Hepatocyte (in vitro differentiated cells): ENCODE results near the gene RAB4A. TPM values are rescaled to one million over a fixed set of nuclear protein-coding genes. Genes with fewer than 3 reads are reported as not detected.
"Not testable (repeated sequence)": the region's sequence is repeated elsewhere in the genome, so short reads cannot be mapped to it uniquely, and the experiment has no call there.

ENCODE experiments used
- DNase-seq: peaks from one replicate; pipeline ENCODE4 v3.0.0-alpha.2; 2016; ENCODE audit warnings: low spot score
- H2AFZ ChIP-seq: fragments of 200-600 bp; sonication (generic); 2 replicates; pipeline ENCODE4 v1.6.0; 2016; ENCODE audit warnings: antibody characterized with exemption, mild to moderate bottlenecking
- H3K27ac ChIP-seq: fragments of 200-600 bp; sonication (generic); 2 replicates; pipeline ENCODE4 v1.5.1; 2016; ENCODE audit warnings: mild to moderate bottlenecking
- H3K27me3 ChIP-seq: fragments of 200-600 bp; sonication (generic); 2 replicates; pipeline ENCODE4 v1.6.1; 2016
- H3K36me3 ChIP-seq: fragments of 200-600 bp; sonication (generic); replicated peaks from 2 replicates; pipeline ENCODE4 v1.5.1; 2016; ENCODE audit warnings: low read depth; ENCODE audit not compliant: insufficient read depth
- H3K4me1 ChIP-seq: fragments of 200-600 bp; sonication (generic); 2 replicates; pipeline ENCODE4 v1.5.1; 2016; ENCODE audit warnings: mild to moderate bottlenecking, moderate library complexity; ENCODE audit not compliant: insufficient read depth
- H3K4me2 ChIP-seq: fragments of 200-600 bp; sonication (generic); 2 replicates; pipeline ENCODE4 v1.6.0; 2016
- H3K4me3 ChIP-seq: fragments of 200-600 bp; sonication (generic); 2 replicates; pipeline ENCODE4 v1.5.1; 2016; ENCODE audit warnings: mild to moderate bottlenecking
- H3K79me2 ChIP-seq: fragments of 200-600 bp; sonication (generic); 2 replicates; pipeline ENCODE4 v1.6.0; 2017; ENCODE audit warnings: mild to moderate bottlenecking
- H3K9me2 ChIP-seq: fragments of 200-600 bp; sonication (generic); replicated peaks from 2 replicates; pipeline ENCODE4 v1.6.0; 2017; ENCODE audit warnings: mild to moderate bottlenecking; ENCODE audit not compliant: insufficient read depth
- H3K9me3 ChIP-seq: fragments of 200-600 bp; sonication (generic); 2 replicates; pipeline ENCODE4 v1.5.1; 2016; ENCODE audit warnings: low read depth, mild to moderate bottlenecking
- H4K20me1 ChIP-seq: fragments of 200-600 bp; sonication (generic); 2 replicates; pipeline ENCODE4 v1.6.0; 2016; ENCODE audit warnings: mild to moderate bottlenecking; ENCODE audit not compliant: insufficient read depth, poor library complexity, severe bottlenecking
- CTCF ChIP-seq: fragments of 200-600 bp; sonication (generic); IDR thresholded peaks from 2 replicates; pipeline ENCODE4 v1.5.1; 2016; ENCODE audit warnings: antibody characterized with exemption, mild to moderate bottlenecking; ENCODE audit not compliant: poor library complexity
- EZH2 ChIP-seq: fragments of 200-600 bp; sonication (generic); IDR thresholded peaks from 2 replicates; pipeline ENCODE4 v1.6.1; 2016; ENCODE audit warnings: antibody characterized with exemption, mild to moderate bottlenecking, borderline replicate concordance
- EZH2phosphoT487 ChIP-seq: fragments of 200-600 bp; sonication (generic); IDR thresholded peaks from one replicate; pipeline ENCODE4 v1.6.1; 2018; ENCODE audit warnings: antibody characterized with exemption, mild to moderate bottlenecking, low read depth, moderate library complexity; ENCODE audit not compliant: unreplicated experiment, severe bottlenecking
- WGBS: methylation state at CpG from one replicate; pipeline ENCODE4 v1.1.6; 2016; ENCODE audit warnings: low lambda C conversion rate; ENCODE audit errors: missing lambda C conversion rate; 5-methylcytosine and 5-hydroxymethylcytosine counted together
- polyA plus RNA-seq: library from polyadenylated mRNA; unstranded; fragments of >200 nt; fragmentation: Nextera tagmentation; extraction: Ambion mirVana; gene quantifications from 2 replicates; pipeline ENCODE4 v1.2.1, GENCODE V29; 2016
- total RNA-seq: library from RNA; depleted of rRNA; stranded (reverse); fragments of >200 nt; gene quantifications from 2 replicates; pipeline ENCODE4 v1.2.3, GENCODE V29; 2014

Gene RAB4A
- total and polyA plus RNA-seq, 2 experiments from 2014 or later: 47.7 to 54.3 TPM

- Histone ChIP-seq H2AFZ (no peak overlapping the region), H3K79me2 (no peaks in the 10 kb centered on the region), H4K20me1 (no peaks in the 10 kb centered on the region), H3K27me3 (no peaks in the 10 kb centered on the region), H3K4me1 (no peaks in the 10 kb centered on the region), H3K9me3 (no peaks in the 10 kb centered on the region), H3K36me3 (no peaks in the 10 kb centered on the region), H3K9me2 (no peaks in the 10 kb centered on the region), H3K27ac (no peak overlapping the region), H3K4me3 (no peak overlapping the region), H3K4me2 (no peak overlapping the region)
- 95% methylated on average over 12 of the region's 12 CpGs for WGBS
- no peak for TF ChIP-seq CTCF
- no peak for TF ChIP-seq EZH2phosphoT487
- no peak for TF ChIP-seq EZH2
- no peak for DNase-seq
These were observed 55.7 kb downstream of the RAB4A start for GRCh38 chr1:229326601-229327000.

GRCh38 chr1:229327765-229328164, 56.9 kb downstream of the RAB4A start:
- not testable (repeated sequence) for H3K36me3 ChIP-seq, H3K4me3 ChIP-seq, H3K4me2 ChIP-seq, H3K79me2 ChIP-seq, DNase-seq, H4K20me1 ChIP-seq, H3K9me3 ChIP-seq, H3K9me2 ChIP-seq, H3K27ac ChIP-seq, H2AFZ ChIP-seq, H3K4me1 ChIP-seq, H3K27me3 ChIP-seq
- WGBS: 98% methylated on average over 6 of the region's 6 CpGs

GRCh38 chr1:229328598-229329362, 57.9 kb downstream of the RAB4A start:
- no peak for DNase-seq
- Histone ChIP-seq H3K9me3 (no peaks in the 10 kb centered on the region), H2AFZ (no peak overlapping the region), H3K27me3 (no peaks in the 10 kb centered on the region), H3K9me2 (no peaks in the 10 kb centered on the region), H3K36me3 (no peaks in the 10 kb centered on the region), H3K4me1 (no peaks in the 10 kb centered on the region), H3K4me3 (no peak overlapping the region), H3K79me2 (peaks cover 8% of the 10 kb centered on the region), H4K20me1 (no peaks in the 10 kb centered on the region), H3K27ac (no peak overlapping the region), H3K4me2 (no peak overlapping the region)
- no peak for TF ChIP-seq EZH2
- TF ChIP-seq EZH2phosphoT487: no peak
- no peak for TF ChIP-seq CTCF
- 86% methylated on average over 7 of the region's 7 CpGs for WGBS

- Histone ChIP-seq H3K4me2 (no peak overlapping the region), H2AFZ (no peak overlapping the region), H3K36me3 (no peaks in the 10 kb centered on the region), H3K27ac (no peak overlapping the region), H4K20me1 (no peaks in the 10 kb centered on the region), H3K79me2 (peaks cover 42% of the 10 kb centered on the region), H3K9me3 (no peaks in the 10 kb centered on the region), H3K4me1 (no peaks in the 10 kb centered on the region), H3K4me3 (no peak overlapping the region), H3K9me2 (no peaks in the 10 kb centered on the region), H3K27me3 (no peaks in the 10 kb centered on the region)
- DNase-seq: no peak
- no peak for TF ChIP-seq EZH2phosphoT487
- no peak for TF ChIP-seq EZH2
- no peak for TF ChIP-seq CTCF
- WGBS: 75% methylated on average over 2 of the region's 2 CpGs
These were observed 63.4 kb downstream of the RAB4A start for GRCh38 chr1:229334269-229334668.
